Measurements from ENCODE around the gene SEMA3A. TPM values are rescaled to one million over a fixed set of nuclear protein-coding genes. Genes with fewer than 3 reads are reported as not detected.

The SEMA3A gene
- total and polyA plus RNA-seq, 7 donors = 0.05 to 0.79 (median 0.32) TPM

DNA sequence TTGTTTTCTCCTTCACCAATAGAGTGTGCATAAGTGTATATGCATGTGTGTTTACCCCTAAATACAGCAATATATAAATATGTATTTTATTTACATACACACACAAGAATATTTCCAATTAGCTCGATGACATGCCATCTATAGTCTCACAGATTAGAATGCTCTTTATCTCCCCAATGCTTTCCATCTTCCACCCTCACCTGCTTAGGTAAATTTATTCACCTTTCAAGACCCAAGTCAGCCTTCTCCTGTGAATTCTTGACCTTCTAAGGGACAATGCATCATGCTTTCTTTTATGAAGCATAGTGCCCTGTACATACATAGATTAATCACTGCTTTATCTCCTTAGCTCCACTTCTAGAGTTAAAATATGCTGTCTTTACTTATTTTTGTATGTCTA, 49.7 kb downstream of the SEMA3A start:
- 66 to 75% (median 68%) methylated on average over 1 of the region's 1 CpG for WGBS, 3 donors
- DNase-seq (no peak), ATAC-seq (no peak)
- intact Hi-C loops (cut with DNase I) = no loop called here
- TF ChIP-seq, protein P1, sequence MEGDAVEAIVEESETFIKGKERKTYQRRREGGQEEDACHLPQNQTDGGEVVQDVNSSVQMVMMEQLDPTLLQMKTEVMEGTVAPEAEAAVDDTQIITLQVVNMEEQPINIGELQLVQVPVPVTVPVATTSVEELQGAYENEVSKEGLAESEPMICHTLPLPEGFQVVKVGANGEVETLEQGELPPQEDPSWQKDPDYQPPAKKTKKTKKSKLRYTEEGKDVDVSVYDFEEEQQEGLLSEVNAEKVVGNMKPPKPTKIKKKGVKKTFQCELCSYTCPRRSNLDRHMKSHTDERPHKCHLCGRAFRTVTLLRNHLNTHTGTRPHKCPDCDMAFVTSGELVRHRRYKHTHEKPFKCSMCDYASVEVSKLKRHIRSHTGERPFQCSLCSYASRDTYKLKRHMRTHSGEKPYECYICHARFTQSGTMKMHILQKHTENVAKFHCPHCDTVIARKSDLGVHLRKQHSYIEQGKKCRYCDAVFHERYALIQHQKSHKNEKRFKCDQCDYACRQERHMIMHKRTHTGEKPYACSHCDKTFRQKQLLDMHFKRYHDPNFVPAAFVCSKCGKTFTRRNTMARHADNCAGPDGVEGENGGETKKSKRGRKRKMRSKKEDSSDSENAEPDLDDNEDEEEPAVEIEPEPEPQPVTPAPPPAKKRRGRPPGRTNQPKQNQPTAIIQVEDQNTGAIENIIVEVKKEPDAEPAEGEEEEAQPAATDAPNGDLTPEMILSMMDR (IDR thresholded peaks at IDR 0.05) = no peak
- H3K4me1 ChIP-seq = no peaks in the 10 kb centered on the region
- no peaks in the 10 kb centered on the region for H3K9me3 ChIP-seq
- H3K4me3 ChIP-seq = no peak overlapping the region
- H3K27ac ChIP-seq = no peak overlapping the region
- no peaks in the 10 kb centered on the region for H3K27me3 ChIP-seq (ENCODE audit: insufficient read depth in 3 of 3, low read length in 2 of 3)
- H3K36me3 ChIP-seq (ENCODE audit: insufficient read depth in 1 of 2, low read depth in 1 of 2) = no peaks in the 10 kb centered on the region

DNA sequence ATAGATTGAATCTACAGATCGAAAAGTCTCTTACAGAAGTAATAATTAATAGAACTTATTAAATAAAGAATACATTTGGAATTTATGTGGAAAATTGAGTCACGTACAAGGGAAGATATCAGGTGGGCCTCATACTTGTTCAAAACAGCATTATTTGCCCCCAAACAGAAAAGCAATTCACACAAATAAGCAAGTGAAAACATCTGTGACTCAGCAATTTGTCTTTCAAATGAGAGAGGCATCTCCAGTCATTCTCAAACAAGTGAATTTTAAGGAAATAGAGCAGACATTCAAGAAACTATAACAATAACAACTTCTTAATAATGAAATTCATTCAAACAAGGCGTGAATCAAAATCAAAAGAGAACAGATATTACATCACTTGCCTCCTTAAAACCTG, 50.1 kb downstream of the SEMA3A start:
- no peak overlapping the region for H3K27ac ChIP-seq
- ATAC-seq = no peak
- no peaks in the 10 kb centered on the region for H3K9me3 ChIP-seq
- H3K27me3 ChIP-seq (ENCODE audit: insufficient read depth in 3 of 3, low read length in 2 of 3) = no peaks in the 10 kb centered on the region
- H3K4me1 ChIP-seq = no peaks in the 10 kb centered on the region
- intact Hi-C loops (cut with DNase I) = no loop called here
- no peak overlapping the region for H3K4me3 ChIP-seq
- DNase-seq = no peak
- TF ChIP-seq, protein P1 (IDR thresholded peaks at IDR 0.05) = no peak
- 83 to 90% (median 90%) methylated on average over 3 of the region's 3 CpGs for WGBS, 3 donors
- H3K36me3 ChIP-seq (ENCODE audit: insufficient read depth in 1 of 2, low read depth in 1 of 2) = no peaks in the 10 kb centered on the region

DNA sequence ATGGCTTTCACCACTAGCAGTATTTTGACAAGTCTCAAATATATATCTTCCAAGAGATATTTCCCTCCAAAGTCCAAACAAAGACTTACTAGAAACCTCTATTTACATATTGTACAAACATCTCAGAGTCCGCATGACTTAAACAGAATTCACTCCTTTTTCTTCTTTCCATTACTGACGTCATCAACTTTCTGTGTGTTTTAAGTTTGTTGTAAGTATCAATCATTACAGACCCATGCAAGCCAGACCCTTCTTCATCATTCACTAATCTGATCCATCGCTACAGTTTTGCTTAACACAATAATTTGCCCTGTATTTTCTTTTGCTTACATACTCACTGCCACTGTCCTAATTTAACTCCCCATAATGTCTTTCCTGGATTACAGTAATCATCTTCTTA, 51.9 kb downstream of the SEMA3A start:
- intact Hi-C loops (cut with DNase I) = no loop called here
- no peaks in the 10 kb centered on the region for H3K27me3 ChIP-seq (ENCODE audit: insufficient read depth in 3 of 3, low read length in 2 of 3)
- no peaks in the 10 kb centered on the region for H3K9me3 ChIP-seq
- DNase-seq (no peak), ATAC-seq (no peak)
- TF ChIP-seq, protein P1 (IDR thresholded peaks at IDR 0.05) = no peak
- no peaks in the 10 kb centered on the region for H3K36me3 ChIP-seq (ENCODE audit: insufficient read depth in 1 of 2, low read depth in 1 of 2)
- H3K27ac ChIP-seq = no peak overlapping the region
- 92 to 95% (median 93%) methylated on average over 3 of the region's 3 CpGs for WGBS, 3 donors
- no peak overlapping the region for H3K4me3 ChIP-seq
- H3K4me1 ChIP-seq = no peaks in the 10 kb centered on the region

DNA sequence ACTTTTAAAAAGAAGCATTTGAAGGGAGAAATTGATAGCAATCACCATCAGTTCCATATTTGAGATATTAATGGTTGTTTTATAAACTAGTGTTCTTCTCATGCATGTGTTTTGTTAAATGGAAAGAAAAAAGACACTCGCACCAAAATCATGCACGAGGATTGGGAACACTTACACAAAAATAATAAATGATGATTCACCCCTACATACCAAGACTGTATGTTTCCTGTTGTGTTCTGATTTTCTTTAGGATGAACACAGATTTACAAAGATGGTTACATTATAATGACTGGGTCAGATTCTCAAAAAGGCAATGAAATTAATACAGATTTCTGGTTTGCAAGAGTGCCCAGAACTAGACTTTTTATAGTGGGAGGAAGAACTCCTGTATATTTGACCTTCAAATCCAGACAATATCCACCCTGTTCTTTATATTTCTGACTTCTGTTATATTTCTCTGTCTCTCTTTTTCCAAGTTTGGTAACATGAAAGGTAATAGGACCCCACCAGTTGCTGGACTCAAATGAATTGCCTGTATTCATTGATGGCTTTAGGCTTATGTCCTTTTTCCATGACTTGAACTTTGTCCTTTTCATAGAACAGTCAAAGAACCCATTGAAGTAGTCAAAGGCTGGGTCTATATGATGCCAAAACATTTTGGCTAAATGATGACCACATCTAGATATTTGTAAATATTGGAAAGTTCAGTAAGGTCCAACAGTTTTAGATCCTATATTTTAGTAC, 54.4 kb downstream of the SEMA3A start:
- no peak for ATAC-seq
- Histone ChIP-seq H3K36me3 (ENCODE audit: insufficient read depth in 1 of 2, low read depth in 1 of 2) (no peaks in the 10 kb centered on the region), H3K27me3 (ENCODE audit: insufficient read depth in 3 of 3, low read length in 2 of 3) (no peaks in the 10 kb centered on the region), H3K4me3 (no peak overlapping the region), H3K4me1 (no peaks in the 10 kb centered on the region), H3K9me3 (no peaks in the 10 kb centered on the region), H3K27ac (no peak overlapping the region)
- TF ChIP-seq, protein P1 (IDR thresholded peaks at IDR 0.05) = no peak
- no peak for DNase-seq
- WGBS, 3 donors = 74 to 81% (median 77%) methylated on average over 2 of the region's 2 CpGs
- intact Hi-C loops (cut with DNase I) = no loop called here

DNA sequence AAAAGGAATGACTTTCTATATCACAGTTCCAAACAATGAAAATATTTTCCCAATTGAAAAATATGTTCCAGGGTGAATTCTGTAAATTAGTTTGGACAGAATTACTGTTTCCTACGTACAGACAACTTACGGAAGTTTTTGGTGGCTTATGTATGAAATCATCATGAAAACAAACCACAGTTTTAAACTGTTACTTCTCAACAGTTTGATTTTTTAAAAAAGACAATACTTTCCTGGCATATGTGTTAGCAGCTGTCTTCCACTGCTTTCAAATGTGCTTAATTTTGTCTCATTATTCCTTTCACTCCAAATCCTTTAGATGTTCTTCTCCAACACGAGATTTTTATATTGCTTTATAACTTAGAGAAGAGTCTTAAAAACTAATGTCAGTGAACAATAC, 56.2 kb downstream of the SEMA3A start:
- Histone ChIP-seq H3K27me3 (ENCODE audit: insufficient read depth in 3 of 3, low read length in 2 of 3) (no peaks in the 10 kb centered on the region), H3K36me3 (ENCODE audit: insufficient read depth in 1 of 2, low read depth in 1 of 2) (no peaks in the 10 kb centered on the region), H3K4me1 (no peaks in the 10 kb centered on the region), H3K27ac (no peak overlapping the region), H3K9me3 (no peaks in the 10 kb centered on the region), H3K4me3 (no peak overlapping the region)
- WGBS, 3 donors = 35 to 62% (median 36%) methylated on average over 3 of the region's 3 CpGs
- intact Hi-C loops (cut with DNase I) = no loop called here
- no peak for ATAC-seq
- DNase-seq = no peak
- TF ChIP-seq, protein P1 (IDR thresholded peaks at IDR 0.05) = no peak

All from psoas muscle (tissue), 8 donors.